Sigmoid colon (tissue), 4 donors: ENCODE results near the gene TBC1D19.

Source experiments
- EP300 ChIP-seq, 4 donors: sonication (generic); formaldehyde crosslinking; IDR thresholded peaks; one replicate each; pipeline ENCODE4 v1.6.1; 2017; ENCODE audit warnings: antibody characterized with exemption in 4 of 4
- POLR2A ChIP-seq, 2 donors: fragments of 450-650 bp; IDR thresholded peaks; one replicate each; pipeline ENCODE4 v1.6.1; 2016; ENCODE audit warnings: antibody characterized with exemption in 2 of 2, mild to moderate bottlenecking in 2 of 2, moderate library complexity in 2 of 2
- POLR2AphosphoS5 ChIP-seq, 4 donors: sonication (generic); formaldehyde crosslinking; IDR thresholded peaks; one replicate each; pipeline ENCODE4 v1.6.1; 2017; ENCODE audit warnings: antibody characterized with exemption in 4 of 4
- TF ChIP-seq, protein P1 (sequence below), 4 experiments: fragments of 450-650 bp in 3 of 4; fragments of 200-600 bp in 1 of 4; IDR thresholded peaks; one replicate each; pipeline ENCODE4 v1.5.1; 2016 to 2019; ENCODE audit warnings: antibody characterized with exemption in 4 of 4, mild to moderate bottlenecking in 3 of 4, moderate library complexity in 2 of 4

DNA sequence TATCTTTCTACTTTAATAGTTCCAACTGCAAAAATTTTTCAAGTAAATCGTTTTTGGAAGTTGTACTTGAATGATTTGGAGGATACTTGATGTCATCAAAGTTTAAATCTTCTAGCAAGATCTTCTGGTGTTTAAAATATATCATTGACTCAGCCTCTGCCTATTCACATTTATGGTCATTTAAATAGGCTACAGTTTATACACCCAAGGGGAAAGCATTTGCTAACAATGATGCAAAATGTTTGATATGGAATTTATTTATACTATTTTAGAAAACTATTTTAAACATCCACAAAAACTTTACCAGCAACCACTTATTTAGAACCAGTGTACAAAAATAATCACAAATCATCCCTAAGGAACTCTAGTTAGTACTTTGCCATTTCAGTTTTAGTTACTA is 153.5 kb downstream of the TBC1D19 start:
- TF ChIP-seq, protein P1, sequence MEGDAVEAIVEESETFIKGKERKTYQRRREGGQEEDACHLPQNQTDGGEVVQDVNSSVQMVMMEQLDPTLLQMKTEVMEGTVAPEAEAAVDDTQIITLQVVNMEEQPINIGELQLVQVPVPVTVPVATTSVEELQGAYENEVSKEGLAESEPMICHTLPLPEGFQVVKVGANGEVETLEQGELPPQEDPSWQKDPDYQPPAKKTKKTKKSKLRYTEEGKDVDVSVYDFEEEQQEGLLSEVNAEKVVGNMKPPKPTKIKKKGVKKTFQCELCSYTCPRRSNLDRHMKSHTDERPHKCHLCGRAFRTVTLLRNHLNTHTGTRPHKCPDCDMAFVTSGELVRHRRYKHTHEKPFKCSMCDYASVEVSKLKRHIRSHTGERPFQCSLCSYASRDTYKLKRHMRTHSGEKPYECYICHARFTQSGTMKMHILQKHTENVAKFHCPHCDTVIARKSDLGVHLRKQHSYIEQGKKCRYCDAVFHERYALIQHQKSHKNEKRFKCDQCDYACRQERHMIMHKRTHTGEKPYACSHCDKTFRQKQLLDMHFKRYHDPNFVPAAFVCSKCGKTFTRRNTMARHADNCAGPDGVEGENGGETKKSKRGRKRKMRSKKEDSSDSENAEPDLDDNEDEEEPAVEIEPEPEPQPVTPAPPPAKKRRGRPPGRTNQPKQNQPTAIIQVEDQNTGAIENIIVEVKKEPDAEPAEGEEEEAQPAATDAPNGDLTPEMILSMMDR (IDR thresholded peaks at IDR 0.05), result no peak
- no peak for TF ChIP-seq POLR2A (IDR thresholded peaks at IDR 0.05)
- no peak for TF ChIP-seq POLR2AphosphoS5 (IDR thresholded peaks at IDR 0.05)
- no peak for TF ChIP-seq EP300 (IDR thresholded peaks at IDR 0.05)
